HG03457 (cell line): Measurements from ENCODE around the gene INPP5J.
"Not testable (repeated sequence)": the region's sequence is repeated elsewhere in the genome, so short reads cannot be mapped to it uniquely, and the experiment has no call there.

ENCODE experiments used
- ATAC-seq: cut with Tn5 transposase; IDR thresholded peaks from one replicate; pipeline ENCODE4 v1.9.1; 2021; ENCODE audit warnings: moderate number of reproducible peaks; ENCODE audit not compliant: unreplicated experiment

INPP5J gene, protein sequence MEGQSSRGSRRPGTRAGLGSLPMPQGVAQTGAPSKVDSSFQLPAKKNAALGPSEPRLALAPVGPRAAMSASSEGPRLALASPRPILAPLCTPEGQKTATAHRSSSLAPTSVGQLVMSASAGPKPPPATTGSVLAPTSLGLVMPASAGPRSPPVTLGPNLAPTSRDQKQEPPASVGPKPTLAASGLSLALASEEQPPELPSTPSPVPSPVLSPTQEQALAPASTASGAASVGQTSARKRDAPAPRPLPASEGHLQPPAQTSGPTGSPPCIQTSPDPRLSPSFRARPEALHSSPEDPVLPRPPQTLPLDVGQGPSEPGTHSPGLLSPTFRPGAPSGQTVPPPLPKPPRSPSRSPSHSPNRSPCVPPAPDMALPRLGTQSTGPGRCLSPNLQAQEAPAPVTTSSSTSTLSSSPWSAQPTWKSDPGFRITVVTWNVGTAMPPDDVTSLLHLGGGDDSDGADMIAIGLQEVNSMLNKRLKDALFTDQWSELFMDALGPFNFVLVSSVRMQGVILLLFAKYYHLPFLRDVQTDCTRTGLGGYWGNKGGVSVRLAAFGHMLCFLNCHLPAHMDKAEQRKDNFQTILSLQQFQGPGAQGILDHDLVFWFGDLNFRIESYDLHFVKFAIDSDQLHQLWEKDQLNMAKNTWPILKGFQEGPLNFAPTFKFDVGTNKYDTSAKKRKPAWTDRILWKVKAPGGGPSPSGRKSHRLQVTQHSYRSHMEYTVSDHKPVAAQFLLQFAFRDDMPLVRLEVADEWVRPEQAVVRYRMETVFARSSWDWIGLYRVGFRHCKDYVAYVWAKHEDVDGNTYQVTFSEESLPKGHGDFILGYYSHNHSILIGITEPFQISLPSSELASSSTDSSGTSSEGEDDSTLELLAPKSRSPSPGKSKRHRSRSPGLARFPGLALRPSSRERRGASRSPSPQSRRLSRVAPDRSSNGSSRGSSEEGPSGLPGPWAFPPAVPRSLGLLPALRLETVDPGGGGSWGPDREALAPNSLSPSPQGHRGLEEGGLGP

GRCh38 chr22:31122532-31123291 is at the start of gene INPP5J:
Gene INPP5J (plus strand): TSS chr22:31122966. CDS start chr22:31123015, 49 bp downstream.
- ATAC-seq, result no peak

GRCh38 chr22:31073125-31073524 is 49.6 kb upstream of the INPP5J start:
- not testable (repeated sequence) for ATAC-seq

GRCh38 chr22:31073545-31074145 is 49.1 kb upstream of the INPP5J start:
- not testable (repeated sequence) for ATAC-seq

DNA sequence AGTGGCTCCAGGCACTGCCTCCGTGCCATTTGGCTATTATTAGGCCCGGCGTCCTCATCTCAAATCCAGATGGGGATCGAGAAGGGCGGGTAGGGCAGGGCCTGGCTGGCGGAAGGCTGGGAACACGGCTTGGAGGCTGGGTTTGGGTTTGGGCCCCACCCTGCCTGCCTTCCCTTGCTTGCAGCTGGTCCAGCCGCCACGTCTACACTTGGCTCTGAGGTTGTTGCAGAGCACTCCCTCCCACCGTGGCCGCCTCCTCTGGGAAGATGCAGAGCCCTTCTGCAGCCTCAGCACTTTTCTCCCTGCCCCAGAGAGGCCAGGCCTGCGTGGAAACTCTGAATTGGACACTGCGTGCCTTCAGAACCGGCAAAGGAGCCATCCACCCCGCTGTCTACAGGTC is 46.8 kb upstream of the INPP5J start:
- ATAC-seq, result no peak

DNA sequence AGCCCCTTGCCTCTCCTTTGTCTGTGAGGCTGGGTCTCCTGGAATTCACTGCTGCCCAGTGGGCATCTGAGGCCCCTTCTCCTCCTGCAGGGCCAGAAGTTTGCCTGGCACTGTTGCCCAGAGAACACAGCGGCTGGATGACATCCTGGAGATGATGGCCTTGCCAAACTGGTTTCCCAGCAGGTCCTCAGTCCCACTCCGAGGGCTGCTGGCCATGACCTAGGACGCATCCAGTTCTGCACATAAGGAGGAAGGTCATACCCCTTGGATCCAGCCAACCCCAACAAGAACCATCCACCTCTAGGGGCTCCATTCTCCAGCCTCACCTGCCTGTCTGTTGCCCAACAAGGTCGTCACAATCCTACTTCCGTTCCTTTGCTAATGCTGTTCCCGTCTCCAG is 45.1 kb upstream of the INPP5J start:
- no peak for ATAC-seq

GRCh38 chr22:31078389-31078788 is 44.4 kb upstream of the INPP5J start:
- not testable (repeated sequence) for ATAC-seq

DNA sequence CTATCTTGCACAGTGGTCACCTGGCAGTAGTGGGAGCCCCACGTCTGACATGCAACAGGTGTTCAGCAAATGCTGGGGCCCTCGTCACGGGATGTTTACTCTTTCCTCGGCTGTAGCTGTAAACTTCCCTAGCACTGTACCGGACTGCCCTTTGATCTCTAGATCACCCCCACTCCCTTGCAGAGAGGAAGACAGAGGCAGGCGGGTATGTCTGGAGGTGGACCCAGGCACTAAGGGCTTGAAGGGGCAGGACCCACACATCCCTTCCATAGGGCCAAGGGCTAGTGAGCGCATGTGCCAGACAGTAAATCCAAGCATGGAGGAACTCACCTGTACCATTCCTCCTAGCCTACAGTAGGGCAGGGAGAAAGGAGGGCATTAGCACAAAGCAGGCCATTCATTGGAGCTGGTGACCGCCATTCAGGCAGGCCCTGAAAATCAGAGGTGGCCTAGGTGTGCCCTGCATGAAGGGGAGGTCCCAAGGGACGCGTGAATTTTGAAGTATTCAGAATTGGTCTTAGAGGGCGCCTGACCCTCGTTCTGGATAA is 43.6 kb upstream of the INPP5J start:
- no peak for ATAC-seq

- ATAC-seq, result no peak
These were observed 42.5 kb upstream of the INPP5J start for GRCh38 chr22:31080164-31080847.

DNA sequence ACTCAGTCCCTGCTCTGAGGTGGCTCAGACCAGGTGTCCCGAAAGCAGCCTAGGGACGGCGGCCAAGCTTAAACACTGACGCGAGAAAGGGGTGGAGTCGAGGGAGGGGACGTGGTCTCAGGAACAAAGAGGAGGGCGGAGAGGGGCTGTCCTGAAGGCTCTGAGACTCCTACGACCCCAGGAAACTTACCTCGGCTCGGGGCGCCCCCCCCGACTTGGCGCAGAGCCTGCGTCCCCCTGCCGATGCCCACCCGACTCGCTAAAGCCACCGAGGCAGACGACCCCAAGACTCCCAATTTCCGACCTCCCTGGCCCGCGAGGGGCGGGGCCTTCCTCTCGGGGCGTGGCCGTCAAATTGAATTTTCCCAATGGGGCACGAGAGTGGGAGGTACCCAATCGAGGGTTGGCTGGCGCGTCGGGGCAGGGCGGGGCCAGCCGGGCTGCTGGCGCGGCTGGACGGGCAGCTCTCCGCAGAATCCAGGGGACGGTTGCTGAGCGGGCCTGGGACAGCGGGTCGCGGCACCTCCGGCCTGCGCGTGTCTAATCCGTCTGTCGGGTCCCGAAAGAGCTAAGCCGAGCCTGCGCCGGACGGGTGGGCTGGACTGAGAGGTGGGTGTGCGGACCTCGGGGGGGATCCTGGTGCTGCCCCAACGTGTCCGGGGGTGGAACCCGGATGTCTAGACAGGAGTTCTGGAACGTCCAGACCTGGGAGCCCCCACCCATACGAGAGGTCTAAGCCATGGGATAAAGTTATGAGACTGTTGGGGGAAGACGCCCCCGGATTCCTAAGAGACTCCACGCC is 41.7 kb upstream of the INPP5J start, which contains the start of gene SMTN:
SMTN (plus strand) TSS at position 471 of the 802 bp plus-strand sequence. CDS start 1,941 bp downstream, outside the sequence.
- ATAC-seq, result peak; percentile 41

DNA sequence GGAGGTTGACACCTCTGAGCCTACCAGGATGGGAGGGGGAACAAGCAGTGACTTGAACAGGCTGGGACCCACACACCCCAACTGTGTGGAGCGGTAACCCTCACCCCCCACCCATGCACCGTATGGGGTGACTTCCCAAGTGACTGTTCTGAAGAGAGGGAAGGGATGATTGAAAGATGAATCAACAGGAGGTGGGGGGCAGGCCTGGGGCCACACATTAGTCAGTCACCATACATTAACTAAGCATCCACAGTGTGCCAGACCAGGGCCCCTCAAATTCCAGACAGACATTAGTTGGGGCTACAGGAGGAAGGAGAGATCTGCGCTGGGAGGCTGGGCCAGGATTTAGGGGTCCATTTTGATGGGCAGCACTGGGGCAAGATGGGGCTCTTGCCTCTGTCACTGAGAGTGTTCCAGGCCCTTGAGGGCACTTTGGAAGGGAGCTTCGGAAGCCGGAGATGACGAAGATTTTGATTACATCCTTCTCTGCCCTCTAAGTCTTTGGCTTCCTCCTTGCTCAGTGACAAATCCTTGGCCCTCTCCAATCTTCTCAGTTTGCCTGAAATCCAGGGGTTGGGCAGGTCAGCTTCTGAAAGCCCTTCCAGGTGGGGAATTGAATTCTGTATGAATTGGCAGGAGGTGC is 40.7 kb upstream of the INPP5J start:
- ATAC-seq, result no peak

- ATAC-seq, result no peak
These were observed 40.0 kb upstream of the INPP5J start for GRCh38 chr22:31082606-31083376.

GRCh38 chr22:31083377-31083768 is 39.4 kb upstream of the INPP5J start:
- ATAC-seq, result no peak

DNA sequence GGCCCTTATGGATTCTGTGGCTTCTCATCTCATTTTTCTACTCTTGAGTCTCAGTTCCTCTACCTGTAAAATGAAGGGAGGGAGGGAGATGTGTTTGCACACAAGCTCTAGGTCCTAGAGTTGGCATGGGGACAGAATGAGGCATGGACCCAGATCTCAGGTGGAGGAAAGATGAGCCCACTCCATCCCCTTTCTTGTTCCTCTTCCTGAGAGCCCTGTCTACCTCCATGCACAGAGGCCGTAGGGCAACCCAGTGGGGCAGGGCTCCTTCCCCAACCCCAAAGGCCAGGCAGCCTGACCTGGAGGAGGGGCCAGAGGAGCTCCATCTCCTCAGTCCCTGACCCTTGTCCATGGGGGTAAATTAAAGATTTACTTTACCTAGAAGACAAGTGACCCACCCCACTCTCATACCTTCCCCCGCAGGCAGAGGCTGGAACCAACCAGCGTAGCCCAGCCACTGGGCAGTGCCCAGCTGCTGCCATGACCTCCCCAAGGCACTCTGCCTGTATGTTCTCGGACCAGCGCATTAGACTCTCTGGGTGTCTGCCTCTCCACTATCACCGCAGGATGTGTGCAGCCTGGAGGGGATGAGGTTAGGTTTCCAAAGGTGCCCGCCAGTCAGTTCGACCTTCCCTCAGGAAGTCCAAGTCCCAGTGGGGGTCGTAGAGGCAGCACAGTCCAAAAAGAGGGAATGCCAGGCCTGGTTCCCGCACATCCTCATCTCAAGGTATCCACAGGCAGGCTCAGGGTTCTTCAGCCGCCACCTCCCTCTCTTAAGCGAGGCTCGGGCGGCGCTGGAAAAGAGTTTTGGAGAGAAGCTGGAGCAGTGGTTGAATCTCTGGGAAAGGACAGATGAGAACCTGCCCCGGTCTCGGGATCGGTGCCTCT is 38.6 kb upstream of the INPP5J start:
- ATAC-seq, result no peak

- ATAC-seq, result peak; percentile 48
These were observed 37.8 kb upstream of the INPP5J start for GRCh38 chr22:31084811-31085492.

DNA sequence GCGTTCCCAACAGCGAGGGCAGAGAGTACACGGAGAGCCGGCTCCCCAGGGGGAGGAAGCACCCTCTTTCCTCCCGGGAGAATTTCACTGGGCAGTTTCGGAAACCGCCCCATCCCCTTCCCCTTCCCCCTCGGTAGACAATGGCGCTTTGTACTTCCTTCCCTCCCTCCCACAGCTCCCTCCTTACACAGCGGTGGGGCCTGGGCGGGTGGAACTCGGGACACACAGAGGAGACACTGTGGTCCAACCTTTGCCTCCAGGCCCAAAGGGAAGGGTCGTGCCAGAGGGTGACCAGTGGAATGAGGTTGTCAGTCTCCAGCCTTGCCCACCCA is 37.3 kb upstream of the INPP5J start:
- ATAC-seq, result no peak

DNA sequence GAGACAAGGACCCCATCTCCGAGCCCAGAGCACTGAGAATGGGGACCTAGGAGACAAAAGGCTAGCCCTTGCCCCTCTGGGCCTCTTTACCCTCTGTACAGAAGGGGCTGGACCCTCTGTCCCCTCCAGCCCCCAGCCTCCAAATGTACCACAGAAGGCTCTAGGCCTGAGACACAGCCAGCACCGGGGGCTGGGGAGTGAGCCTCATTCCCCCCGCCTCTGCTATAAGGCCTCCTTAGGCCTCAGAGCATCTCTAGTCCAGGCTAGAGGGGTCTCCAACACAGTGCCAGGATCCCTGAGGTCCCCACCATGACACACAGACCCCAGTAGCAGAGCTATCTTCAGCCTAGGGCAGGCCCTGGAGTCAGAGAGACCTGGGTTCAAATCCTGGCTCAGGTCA is 36.8 kb upstream of the INPP5J start:
- ATAC-seq, result no peak
